DOHH2 (cell line): ENCODE data around the gene ZNF219.

Source experiments
- H3F3A ChIP-seq: fragments of 200-600 bp; sonication (generic), shearing (Covaris generic); 2 replicates; pipeline ENCODE4 v1.6.0; 2016; ENCODE audit warnings: antibody characterized with exemption, mild to moderate bottlenecking; ENCODE audit not compliant: control insufficient read depth, insufficient read depth
- H3K27ac ChIP-seq: fragments of 200-600 bp; sonication (generic); 2 replicates; pipeline ENCODE4 v1.5.1; 2014; ENCODE audit warnings: low read depth, mild to moderate bottlenecking, low read length, moderate library complexity
- H3K27me3 ChIP-seq: fragments of 200-600 bp; sonication (generic); 2 replicates; pipeline ENCODE4 v1.6.1; 2014; ENCODE audit warnings: mild to moderate bottlenecking, low read length, mixed read lengths; ENCODE audit not compliant: control insufficient read depth
- H3K36me3 ChIP-seq: fragments of 200-600 bp; sonication (generic); 2 replicates; pipeline ENCODE4 v1.6.1; 2014; ENCODE audit warnings: mild to moderate bottlenecking, low read length, moderate library complexity, mixed read lengths; ENCODE audit not compliant: control insufficient read depth
- H3K4me1 ChIP-seq: fragments of 200-600 bp; sonication (generic); 2 replicates; pipeline ENCODE4 v1.6.1; 2014; ENCODE audit warnings: mild to moderate bottlenecking, low read length, mixed read lengths; ENCODE audit not compliant: control insufficient read depth
- H3K4me2 ChIP-seq: fragments of 200-600 bp; sonication (generic); 2 replicates; pipeline ENCODE4 v1.6.0; 2014; ENCODE audit warnings: mild to moderate bottlenecking, low read length, moderate library complexity
- H3K4me3 ChIP-seq: fragments of 200-600 bp; sonication (generic); 2 replicates; pipeline ENCODE4 v1.5.1; 2014; ENCODE audit warnings: mild to moderate bottlenecking, low read length, mixed read lengths
- H3K79me2 ChIP-seq: fragments of 200-600 bp; sonication (generic); 2 replicates; pipeline ENCODE4 v1.6.1; 2014; ENCODE audit warnings: mild to moderate bottlenecking, low read length, mixed read lengths; ENCODE audit not compliant: control insufficient read depth
- H3K9me2 ChIP-seq: fragments of 200-600 bp; sonication (generic); replicated peaks from 2 replicates; pipeline ENCODE4 v1.6.1; 2014; ENCODE audit warnings: mild to moderate bottlenecking, low read length, mixed read lengths; ENCODE audit not compliant: control insufficient read depth
- H3K9me3 ChIP-seq: fragments of 200-600 bp; sonication (generic); 2 replicates; pipeline ENCODE4 v1.6.1; 2014; ENCODE audit warnings: antibody characterized with exemption, low read length, mixed read lengths; ENCODE audit not compliant: control insufficient read depth, insufficient read depth
- H4K20me1 ChIP-seq: fragments of 200-600 bp; sonication (generic); 2 replicates; pipeline ENCODE4 v1.6.0; 2014; ENCODE audit warnings: low read depth, mild to moderate bottlenecking, antibody characterized with exemption, low read length, moderate library complexity; ENCODE audit not compliant: control insufficient read depth, insufficient read depth
- EZH2phosphoT487 ChIP-seq: fragments of 200-600 bp; sonication (generic); IDR thresholded peaks from 2 replicates; pipeline ENCODE4 v1.6.1; 2017; ENCODE audit warnings: borderline replicate concordance, mild to moderate bottlenecking, antibody characterized with exemption, low read length, moderate library complexity, mixed read lengths
- TF ChIP-seq, protein P1 (sequence below): fragments of 200-600 bp; sonication (generic); IDR thresholded peaks from one replicate; pipeline ENCODE4 v1.5.1; 2014; ENCODE audit warnings: antibody characterized with exemption, mild to moderate bottlenecking, low read depth, low read length; ENCODE audit not compliant: poor library complexity, severe bottlenecking

ZNF219 gene

DNA sequence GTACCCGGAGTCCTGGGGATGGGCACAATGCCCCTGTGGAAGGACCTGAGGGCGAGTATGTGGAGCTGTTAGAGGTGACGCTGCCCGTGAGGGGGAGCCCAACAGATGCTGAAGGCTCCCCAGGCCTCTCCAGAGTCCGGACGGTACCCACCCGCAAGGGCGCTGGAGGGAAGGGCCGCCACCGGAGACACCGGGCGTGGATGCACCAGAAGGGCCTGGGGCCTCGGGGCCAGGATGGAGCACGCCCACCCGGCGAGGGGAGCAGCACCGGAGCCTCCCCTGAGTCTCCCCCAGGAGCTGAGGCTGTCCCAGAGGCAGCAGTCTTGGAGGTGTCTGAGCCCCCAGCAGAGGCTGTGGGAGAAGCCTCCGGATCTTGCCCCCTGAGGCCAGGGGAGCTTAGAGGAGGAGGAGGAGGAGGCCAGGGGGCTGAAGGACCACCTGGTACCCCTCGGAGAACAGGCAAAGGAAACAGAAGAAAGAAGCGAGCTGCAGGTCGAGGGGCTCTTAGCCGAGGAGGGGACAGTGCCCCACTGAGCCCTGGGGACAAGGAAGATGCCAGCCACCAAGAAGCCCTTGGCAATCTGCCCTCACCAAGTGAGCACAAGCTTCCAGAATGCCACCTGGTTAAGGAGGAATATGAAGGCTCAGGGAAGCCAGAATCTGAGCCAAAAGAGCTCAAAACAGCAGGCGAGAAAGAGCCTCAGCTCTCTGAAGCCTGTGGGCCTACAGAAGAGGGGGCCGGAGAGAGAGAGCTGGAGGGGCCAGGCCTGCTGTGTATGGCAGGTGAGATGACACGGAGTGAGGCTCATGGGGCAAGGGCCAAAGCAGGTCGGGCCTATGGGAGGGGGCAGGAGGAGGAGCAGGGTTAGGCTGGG is 23.8 kb downstream of the ZNF219 start:
- Histone ChIP-seq H4K20me1 (no peaks in the 10 kb centered on the region), H3K4me2 (no peak overlapping the region), H3K27ac (no peak overlapping the region), H3K79me2 (no peaks in the 10 kb centered on the region), H3K4me3 (no peak overlapping the region), H3K9me3 (no peaks in the 10 kb centered on the region), H3K27me3 (peaks cover 18% of the 10 kb centered on the region), H3K9me2 (no peaks in the 10 kb centered on the region), H3F3A (peaks cover 6% of the 10 kb centered on the region; the same call in 1 of the 2 replicates), H3K36me3 (no peaks in the 10 kb centered on the region), H3K4me1 (peaks cover 27% of the 10 kb centered on the region)
- TF ChIP-seq, protein P1, sequence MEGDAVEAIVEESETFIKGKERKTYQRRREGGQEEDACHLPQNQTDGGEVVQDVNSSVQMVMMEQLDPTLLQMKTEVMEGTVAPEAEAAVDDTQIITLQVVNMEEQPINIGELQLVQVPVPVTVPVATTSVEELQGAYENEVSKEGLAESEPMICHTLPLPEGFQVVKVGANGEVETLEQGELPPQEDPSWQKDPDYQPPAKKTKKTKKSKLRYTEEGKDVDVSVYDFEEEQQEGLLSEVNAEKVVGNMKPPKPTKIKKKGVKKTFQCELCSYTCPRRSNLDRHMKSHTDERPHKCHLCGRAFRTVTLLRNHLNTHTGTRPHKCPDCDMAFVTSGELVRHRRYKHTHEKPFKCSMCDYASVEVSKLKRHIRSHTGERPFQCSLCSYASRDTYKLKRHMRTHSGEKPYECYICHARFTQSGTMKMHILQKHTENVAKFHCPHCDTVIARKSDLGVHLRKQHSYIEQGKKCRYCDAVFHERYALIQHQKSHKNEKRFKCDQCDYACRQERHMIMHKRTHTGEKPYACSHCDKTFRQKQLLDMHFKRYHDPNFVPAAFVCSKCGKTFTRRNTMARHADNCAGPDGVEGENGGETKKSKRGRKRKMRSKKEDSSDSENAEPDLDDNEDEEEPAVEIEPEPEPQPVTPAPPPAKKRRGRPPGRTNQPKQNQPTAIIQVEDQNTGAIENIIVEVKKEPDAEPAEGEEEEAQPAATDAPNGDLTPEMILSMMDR = no peak
- TF ChIP-seq EZH2phosphoT487 = no peak

DNA sequence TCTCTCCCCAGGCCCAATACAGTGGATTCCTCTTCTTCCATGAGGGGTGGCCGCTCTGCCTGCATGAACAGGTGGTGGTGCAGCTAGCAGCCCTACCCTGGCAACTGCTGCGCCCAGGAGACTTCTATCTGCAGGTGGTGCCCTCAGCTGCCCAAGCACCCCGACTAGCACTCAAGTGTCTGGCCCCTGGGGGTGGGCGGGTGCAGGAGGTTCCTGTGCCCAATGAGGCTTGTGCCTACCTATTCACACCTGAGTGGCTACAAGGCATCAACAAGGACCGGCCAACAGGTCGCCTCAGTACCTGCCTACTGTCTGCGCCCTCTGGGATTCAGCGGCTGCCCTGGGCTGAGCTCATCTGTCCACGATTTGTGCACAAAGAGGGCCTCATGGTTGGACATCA is 24.5 kb downstream of the ZNF219 start:
- peaks cover 23% of the 10 kb centered on the region for H3K27me3 ChIP-seq
- H3K4me3 ChIP-seq = no peak overlapping the region
- H3K4me2 ChIP-seq = no peak overlapping the region
- no peaks in the 10 kb centered on the region for H3K36me3 ChIP-seq
- peaks cover 6% of the 10 kb centered on the region; the same call in 1 of the 2 replicates for H3F3A ChIP-seq
- TF ChIP-seq, protein P1 = no peak
- TF ChIP-seq EZH2phosphoT487 = no peak
- H4K20me1 ChIP-seq = no peaks in the 10 kb centered on the region
- peaks cover 34% of the 10 kb centered on the region for H3K4me1 ChIP-seq
- H3K9me2 ChIP-seq = no peaks in the 10 kb centered on the region
- H3K27ac ChIP-seq = no peak overlapping the region
- H3K9me3 ChIP-seq = no peaks in the 10 kb centered on the region
- no peaks in the 10 kb centered on the region for H3K79me2 ChIP-seq

DNA sequence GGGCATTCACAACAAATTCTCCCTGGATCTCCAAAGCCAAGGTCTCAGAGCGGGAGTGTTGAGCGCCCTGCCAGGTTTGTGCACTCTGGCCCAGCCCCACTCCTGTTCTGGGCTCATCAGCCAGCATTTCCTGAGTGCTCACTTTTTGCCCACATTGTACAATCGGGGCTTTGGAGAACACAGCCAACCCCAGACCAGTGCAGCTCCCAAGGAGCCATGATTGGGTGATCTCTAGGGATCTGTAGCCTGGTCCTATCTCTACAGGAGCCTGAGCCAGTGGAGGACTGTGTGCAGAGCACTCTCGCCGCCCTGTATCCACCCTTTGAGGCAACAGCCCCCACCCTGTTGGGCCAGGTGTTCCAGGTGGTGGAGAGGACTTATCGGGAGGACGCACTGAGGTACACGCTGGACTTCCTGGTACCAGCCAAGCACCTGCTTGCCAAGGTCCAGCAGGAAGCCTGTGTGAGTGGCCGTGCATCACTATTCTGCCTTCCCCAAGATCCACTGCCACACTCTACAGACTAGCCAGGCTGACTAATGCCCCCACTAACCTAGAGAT is 25.6 kb downstream of the ZNF219 start:
- Histone ChIP-seq H3K79me2 (no peaks in the 10 kb centered on the region), H3K27me3 (peaks cover 32% of the 10 kb centered on the region), H3K4me1 (peaks cover 42% of the 10 kb centered on the region)

More for the DNA sequence above, 25.6 kb downstream of the ZNF219 start:
- Histone ChIP-seq H4K20me1 (no peaks in the 10 kb centered on the region), H3K27ac (no peak overlapping the region), H3K4me2 (no peak overlapping the region), H3K36me3 (no peaks in the 10 kb centered on the region), H3K9me2 (no peaks in the 10 kb centered on the region), H3K4me3 (no peak overlapping the region), H3K9me3 (no peaks in the 10 kb centered on the region), H3F3A (peaks cover 6% of the 10 kb centered on the region; the same call in 1 of the 2 replicates)
- TF ChIP-seq, protein P1 = no peak
- no peak for TF ChIP-seq EZH2phosphoT487
